AG09319 (cell line): ENCODE data around the gene ZNF778.

Source experiments
- DNase-seq: peaks from one replicate; pipeline ENCODE4 v3.0.0-alpha.2; 2010; ENCODE audit warnings: low read depth; ENCODE audit errors: extremely low read depth
- TF ChIP-seq, protein P1 (sequence below): IDR thresholded peaks from 2 replicates; pipeline ENCODE4 v1.5.1; 2011; ENCODE audit warnings: low read depth, mild to moderate bottlenecking, inconsistent platforms, low read length, moderate library complexity

Gene ZNF778

DNA sequence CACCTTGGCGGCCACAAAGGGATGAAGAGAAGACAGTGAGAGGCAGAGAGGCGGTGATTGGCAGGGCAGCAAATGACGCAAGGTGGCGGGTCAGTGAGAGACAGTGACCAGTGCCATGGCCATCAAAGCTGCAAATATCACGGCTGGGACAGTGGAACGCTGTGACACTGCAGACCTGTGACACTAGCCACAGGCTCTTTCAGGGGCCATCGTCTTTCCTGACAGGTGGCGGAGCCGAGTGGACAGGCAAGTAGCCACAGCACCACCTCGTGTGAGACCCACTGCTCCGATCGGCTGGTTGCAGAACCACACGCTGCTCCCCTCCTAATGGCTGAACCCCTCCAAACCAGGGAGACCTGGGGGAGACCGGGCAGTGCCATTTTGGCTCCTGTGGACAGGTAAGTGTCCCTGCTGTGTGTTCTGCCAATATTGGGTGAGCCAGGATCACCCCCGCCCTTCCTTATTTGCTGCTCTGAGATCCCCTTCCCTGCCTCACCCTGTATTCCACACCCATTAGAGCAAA lies 7.9 kb upstream of the ZNF778 start:
- DNase-seq = no peak
- TF ChIP-seq, protein P1, sequence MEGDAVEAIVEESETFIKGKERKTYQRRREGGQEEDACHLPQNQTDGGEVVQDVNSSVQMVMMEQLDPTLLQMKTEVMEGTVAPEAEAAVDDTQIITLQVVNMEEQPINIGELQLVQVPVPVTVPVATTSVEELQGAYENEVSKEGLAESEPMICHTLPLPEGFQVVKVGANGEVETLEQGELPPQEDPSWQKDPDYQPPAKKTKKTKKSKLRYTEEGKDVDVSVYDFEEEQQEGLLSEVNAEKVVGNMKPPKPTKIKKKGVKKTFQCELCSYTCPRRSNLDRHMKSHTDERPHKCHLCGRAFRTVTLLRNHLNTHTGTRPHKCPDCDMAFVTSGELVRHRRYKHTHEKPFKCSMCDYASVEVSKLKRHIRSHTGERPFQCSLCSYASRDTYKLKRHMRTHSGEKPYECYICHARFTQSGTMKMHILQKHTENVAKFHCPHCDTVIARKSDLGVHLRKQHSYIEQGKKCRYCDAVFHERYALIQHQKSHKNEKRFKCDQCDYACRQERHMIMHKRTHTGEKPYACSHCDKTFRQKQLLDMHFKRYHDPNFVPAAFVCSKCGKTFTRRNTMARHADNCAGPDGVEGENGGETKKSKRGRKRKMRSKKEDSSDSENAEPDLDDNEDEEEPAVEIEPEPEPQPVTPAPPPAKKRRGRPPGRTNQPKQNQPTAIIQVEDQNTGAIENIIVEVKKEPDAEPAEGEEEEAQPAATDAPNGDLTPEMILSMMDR = no peak

DNA sequence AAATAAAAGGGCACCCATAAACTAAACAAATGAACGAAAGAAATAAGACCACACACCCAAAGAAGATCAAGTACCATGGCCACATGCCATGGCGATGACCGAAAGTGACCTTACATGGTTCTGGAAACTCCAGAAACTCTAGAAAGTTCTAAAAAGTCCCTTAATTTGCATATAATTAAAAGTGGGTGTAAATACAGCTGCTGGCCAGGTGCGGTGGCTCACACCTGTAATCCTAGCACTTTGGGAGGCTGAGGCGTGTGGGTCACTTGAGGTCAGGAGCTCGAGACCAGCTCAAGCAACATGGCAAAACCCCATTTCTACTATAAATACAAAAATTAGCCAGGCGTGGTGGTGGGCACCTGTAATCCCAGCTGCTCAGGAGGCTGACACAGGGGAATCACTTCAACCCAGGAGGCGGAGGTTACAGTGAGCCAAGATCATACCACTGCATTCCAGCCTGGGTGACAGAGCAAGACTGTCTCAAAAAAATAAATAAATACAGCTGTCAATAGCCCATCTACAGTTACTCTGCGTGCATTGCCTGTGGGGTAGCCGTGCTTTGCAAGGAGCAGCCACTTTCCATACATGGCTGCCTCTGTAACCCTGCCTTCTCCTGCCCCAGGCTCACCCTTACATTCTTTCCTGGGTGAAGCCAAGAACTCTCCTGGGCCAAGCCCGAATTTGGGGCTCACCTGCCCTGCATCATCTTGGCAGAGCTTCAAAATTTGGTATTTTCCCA lies 7.2 kb upstream of the ZNF778 start:
- DNase-seq = no peak
- TF ChIP-seq, protein P1 = no peak

DNA sequence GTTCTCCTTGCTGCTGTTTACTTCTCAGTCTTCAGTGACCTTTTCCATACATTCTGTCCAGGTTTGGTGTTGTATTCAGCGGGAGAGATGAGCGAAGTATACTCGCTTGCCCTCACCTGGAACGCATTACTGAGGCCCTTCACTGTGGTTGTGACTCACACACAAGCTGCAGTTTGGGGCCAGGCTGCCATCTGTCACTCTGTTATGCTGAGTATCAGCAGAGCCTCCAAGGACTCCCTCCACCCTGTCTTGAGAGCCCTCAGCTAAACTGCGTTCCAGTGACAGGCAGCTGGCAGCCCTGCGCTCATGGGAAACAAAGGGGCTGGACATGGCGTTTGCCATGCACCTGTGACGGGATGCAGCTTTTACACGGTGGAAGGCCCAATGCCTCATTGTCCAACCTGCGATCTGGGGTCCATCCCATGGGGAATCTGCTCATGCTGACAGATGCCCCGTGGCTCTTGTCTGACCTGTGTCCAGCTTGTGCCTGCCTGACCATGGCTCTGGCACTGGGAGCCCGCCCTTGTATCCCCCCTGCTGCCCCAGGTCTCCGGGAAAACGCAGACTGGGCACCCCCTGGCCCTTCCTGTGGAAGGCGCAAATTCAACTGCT lies 6.5 kb upstream of the ZNF778 start:
- TF ChIP-seq, protein P1 = no peak
- no peak for DNase-seq

DNA sequence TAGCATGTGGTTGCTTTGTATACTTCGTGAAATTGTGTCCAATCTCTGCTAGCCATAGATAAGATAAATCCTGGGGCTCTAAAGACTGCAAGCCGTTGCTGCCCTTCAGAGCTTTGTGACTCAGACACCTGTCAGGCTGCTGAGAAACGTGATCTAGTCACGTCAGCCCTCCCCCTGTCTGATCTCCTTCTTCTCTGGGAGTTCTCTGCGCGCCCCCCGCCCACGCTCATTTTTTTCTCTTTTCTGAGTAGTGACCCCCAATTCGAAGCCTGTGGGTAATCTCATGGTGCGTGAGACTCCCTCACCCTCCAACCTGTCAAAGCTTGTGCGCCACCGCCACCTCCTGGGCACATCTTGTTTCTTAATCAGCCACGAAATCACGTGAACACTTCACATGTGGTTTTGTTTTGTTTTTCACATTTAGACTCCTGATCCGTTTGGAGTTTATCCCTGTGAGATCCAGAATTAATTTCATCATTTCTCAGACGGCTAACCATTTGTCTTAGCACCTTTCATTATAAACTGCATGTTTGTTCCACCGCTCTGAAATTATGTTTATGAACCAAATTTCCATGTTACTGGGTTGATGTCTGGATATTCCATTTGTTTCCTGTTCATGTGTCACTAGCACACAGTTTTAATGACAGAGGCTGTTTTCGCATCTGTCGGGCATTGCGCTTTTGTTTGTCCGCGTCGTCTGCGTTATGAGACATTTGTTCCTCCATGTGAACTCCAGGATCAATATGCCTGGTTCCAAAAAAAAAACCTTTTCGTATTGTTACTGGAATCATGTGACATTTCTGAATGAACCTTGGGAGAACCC lies 977 bp upstream of the ZNF778 start:
- TF ChIP-seq, protein P1 = peak; percentile 61
- peak; percentile 51 for DNase-seq

DNA sequence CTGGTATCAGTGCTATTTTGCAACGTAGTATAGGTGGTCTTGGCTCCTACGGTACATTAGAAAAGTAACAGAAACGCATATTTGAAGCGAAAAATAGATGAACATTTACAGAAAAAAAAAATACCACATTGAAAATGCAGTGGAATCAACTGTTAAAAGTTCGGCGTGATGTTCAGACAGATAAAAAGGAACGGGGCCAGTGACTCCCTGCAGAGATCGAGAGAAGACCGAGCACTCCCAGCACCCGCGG lies 440 bp upstream of the ZNF778 start:
- TF ChIP-seq, protein P1 = no peak
- no peak for DNase-seq

DNA sequence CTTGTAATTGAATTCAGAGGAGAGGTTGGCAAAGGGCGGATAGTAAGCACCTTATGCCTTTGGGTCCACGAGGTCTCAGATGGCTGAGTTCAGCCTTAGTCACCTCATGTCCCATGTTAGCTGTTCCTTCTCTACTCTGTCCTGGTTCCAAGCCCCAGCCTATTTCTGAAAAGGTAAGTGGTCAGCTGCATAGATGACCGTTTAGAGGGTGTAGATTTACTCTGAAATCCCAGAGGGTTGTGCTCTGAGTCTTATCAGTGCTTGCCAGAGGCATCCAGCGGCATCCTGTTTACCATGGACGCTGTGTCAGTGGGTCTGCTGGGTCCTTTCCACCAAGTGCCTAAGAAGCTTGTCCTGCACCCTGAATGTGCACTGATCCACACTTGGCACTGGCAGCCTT lies 1.9 kb downstream of the ZNF778 start:
- TF ChIP-seq, protein P1 = no peak
- DNase-seq = no peak

DNA sequence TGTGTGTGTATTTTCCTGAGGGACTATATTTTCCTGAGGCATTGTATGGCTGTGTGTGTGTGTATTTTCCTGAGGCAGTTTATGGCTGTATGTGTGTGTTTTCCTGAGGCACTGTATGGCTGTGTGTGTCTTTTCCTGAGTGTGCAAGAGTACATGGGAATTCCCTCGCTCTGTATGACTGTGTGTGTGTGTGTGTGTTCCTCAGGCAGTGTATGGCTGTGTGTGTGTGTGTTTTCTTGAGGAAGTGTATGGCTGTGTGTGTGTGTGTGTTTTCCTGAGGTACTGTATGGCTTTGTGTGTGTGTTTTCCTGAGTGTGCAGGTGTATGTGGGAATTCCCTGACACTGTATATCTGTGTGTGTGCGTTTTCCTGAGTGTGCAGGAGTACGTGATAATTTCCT lies 4.1 kb downstream of the ZNF778 start:
- TF ChIP-seq, protein P1 = no peak
- DNase-seq = no peak
